Fibroblast of lung (primary cell): ENCODE results near the gene PPP1R2C.

Experiments
- EZH2 ChIP-seq: IDR thresholded peaks from 2 replicates; pipeline ENCODE4 v1.5.1; 2012; ENCODE audit warnings: low read length, control low read depth, mild to moderate bottlenecking; ENCODE audit errors: missing control alignments
- TF ChIP-seq, protein P1 (sequence below), 2 donors: IDR thresholded peaks in 1 of 2; conservative IDR thresholded peaks in 1 of 2; 1 replicate in 1 of 2; 2 replicates in 1 of 2; pipeline ENCODE4 v1.5.1; 2011 to 2012; ENCODE audit warnings: low read length in 2 of 2, control low read depth in 1 of 2, inconsistent platforms in 1 of 2, low read depth in 1 of 2, mild to moderate bottlenecking in 1 of 2

DNA sequence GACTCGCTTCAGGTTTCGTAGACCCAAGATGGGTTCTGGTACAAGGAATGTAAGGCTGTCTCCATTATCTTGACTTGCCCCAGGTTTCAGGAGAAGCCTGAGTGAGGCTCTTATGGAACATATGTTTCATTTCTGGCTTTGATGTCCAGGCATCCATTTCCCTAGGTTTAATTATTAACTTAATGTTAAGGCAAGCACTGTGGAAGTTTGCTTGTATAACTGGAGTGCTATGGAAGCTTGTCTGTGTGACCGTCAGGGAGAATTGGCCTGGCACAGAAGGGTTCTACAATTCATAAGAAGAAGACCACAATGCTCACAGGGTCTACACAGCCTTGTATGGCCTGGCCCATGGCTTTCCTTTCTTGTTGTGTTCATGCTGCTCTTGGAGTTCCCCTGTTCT, 47.2 kb upstream of the PPP1R2C start:
- TF ChIP-seq, protein P1, sequence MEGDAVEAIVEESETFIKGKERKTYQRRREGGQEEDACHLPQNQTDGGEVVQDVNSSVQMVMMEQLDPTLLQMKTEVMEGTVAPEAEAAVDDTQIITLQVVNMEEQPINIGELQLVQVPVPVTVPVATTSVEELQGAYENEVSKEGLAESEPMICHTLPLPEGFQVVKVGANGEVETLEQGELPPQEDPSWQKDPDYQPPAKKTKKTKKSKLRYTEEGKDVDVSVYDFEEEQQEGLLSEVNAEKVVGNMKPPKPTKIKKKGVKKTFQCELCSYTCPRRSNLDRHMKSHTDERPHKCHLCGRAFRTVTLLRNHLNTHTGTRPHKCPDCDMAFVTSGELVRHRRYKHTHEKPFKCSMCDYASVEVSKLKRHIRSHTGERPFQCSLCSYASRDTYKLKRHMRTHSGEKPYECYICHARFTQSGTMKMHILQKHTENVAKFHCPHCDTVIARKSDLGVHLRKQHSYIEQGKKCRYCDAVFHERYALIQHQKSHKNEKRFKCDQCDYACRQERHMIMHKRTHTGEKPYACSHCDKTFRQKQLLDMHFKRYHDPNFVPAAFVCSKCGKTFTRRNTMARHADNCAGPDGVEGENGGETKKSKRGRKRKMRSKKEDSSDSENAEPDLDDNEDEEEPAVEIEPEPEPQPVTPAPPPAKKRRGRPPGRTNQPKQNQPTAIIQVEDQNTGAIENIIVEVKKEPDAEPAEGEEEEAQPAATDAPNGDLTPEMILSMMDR (conservative IDR thresholded peaks at IDR 0.05 in 1 of 2, IDR thresholded peaks at IDR 0.05 in 1 of 2; ENCODE audit: low read depth in 1 of 2, low read length in 2 of 2), result no peak
- TF ChIP-seq EZH2, result no peak
